Measurements from ENCODE around the gene DISC1.

GRCh38 chr1:231596337-231596791 lies 30.2 kb upstream of the DISC1 start:
- TF ChIP-seq CTCF (IDR thresholded peaks at IDR 0.05; ENCODE audit: insufficient read depth, low read length) (no peak), POLR2AphosphoS5 (IDR thresholded peaks at IDR 0.05; ENCODE audit: low read depth) (no peak), REST (IDR thresholded peaks at IDR 0.05; ENCODE audit: insufficient replicate concordance, low read depth) (no peak), GABPA (IDR thresholded peaks at IDR 0.05; ENCODE audit: low read depth) (no peak), SPI1 (IDR thresholded peaks at IDR 0.05; ENCODE audit: borderline replicate concordance, low read depth) (no peak)

Data from HL-60 (cell line).